ENCODE data around the gene SUGT1. TPM values are rescaled to one million over a fixed set of nuclear protein-coding genes. Genes with fewer than 3 reads are reported as not detected.

Gene SUGT1
- total and polyA plus RNA-seq, 2 of the 13 experiments (the other 11 are each of a cell fraction or from before 2014, with no cell fraction given), result 23.1 to 71.2 TPM

DNA sequence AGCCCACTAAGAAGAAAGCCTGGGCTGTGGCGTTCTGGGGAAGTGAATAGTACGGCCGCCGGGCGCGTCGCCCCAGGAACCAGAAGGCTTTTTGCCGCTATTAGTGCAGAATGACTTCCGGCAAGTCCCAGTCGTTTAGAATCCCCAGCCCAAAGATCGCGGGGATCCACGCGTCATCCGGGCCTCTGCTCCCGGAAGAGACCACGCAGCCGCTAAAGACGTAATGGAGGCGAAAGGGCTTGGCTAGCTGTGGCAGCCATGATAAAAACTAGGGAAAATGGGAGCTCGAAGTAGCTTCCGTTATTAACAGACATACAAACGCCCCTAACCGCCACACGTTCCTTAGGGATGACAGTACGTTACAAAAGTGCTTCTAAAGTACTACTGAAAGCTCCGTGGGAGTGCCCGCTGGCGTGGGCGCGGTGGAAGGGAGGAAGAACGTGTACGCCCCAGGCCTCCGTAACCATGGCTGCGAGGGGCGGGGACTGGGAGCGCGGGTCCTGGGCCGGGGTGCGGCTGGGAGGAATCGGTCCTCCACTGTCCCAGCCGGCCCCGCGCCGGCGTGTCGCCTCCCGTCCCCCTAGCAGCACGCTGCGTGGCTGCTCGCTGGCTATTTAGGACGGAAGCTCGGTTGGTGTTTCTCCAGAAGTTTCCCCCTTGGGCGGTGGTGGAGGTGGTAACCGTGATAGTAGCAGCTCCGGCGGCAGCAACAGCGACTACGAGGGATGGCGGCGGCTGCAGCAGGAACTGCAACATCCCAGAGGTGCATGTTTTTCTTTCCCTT lies at the start of gene SUGT1 (continued):
- TF ChIP-seq, protein P1, sequence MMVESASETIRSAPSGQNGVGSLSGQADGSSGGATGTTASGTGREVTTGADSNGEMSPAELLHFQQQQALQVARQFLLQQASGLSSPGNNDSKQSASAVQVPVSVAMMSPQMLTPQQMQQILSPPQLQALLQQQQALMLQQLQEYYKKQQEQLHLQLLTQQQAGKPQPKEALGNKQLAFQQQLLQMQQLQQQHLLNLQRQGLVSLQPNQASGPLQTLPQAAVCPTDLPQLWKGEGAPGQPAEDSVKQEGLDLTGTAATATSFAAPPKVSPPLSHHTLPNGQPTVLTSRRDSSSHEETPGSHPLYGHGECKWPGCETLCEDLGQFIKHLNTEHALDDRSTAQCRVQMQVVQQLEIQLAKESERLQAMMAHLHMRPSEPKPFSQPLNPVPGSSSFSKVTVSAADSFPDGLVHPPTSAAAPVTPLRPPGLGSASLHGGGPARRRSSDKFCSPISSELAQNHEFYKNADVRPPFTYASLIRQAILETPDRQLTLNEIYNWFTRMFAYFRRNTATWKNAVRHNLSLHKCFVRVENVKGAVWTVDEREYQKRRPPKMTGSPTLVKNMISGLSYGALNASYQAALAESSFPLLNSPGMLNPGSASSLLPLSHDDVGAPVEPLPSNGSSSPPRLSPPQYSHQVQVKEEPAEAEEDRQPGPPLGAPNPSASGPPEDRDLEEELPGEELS (CRISPR knock-in tag; IDR thresholded peaks at IDR 0.05), result 0 out of 2 replicates have a peak, but pooled peaks have one; percentile 18
- peak; percentile 75 for TF ChIP-seq DR1 (CRISPR knock-in tag; IDR thresholded peaks at IDR 0.05)
- TF ChIP-seq, protein P2, sequence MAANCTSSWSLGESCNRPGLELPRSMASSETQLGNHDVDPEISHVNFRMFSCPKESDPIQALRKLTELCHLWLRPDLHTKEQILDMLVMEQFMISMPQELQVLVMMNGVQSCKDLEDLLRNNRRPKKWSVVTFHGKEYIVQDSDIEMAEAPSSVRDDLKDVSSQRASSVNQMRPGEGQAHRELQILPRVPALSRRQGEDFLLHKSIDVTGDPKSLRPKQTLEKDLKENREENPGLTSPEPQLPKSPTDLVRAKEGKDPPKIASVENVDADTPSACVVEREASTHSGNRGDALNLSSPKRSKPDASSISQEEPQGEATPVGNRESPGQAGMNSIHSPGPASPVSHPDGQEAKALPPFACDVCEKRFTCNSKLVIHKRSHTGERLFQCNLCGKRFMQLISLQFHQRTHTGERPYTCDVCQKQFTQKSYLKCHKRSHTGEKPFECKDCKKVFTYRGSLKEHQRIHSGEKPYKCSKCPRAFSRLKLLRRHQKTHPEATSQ (CRISPR knock-in tag; IDR thresholded peaks at IDR 0.05; ENCODE audit: borderline replicate concordance), result no peak
- TF ChIP-seq ZNF7 (CRISPR knock-in tag; IDR thresholded peaks at IDR 0.05), result 0 out of 2 replicates have a peak, but pooled peaks have one; percentile 10
- peak; percentile 62; the same call in 1 of the 2 replicates for TF ChIP-seq ZNF235 (CRISPR knock-in tag; IDR thresholded peaks at IDR 0.05; ENCODE audit: borderline replicate concordance)
- no peak for TF ChIP-seq ZNF20 (CRISPR knock-in tag; IDR thresholded peaks at IDR 0.05)
- no peak for TF ChIP-seq SUZ12 (IDR thresholded peaks at IDR 0.05; ENCODE audit: low read depth, low read length)
- TF ChIP-seq RFX3 (CRISPR knock-in tag; IDR thresholded peaks at IDR 0.05), result peak; percentile 65
- TF ChIP-seq, protein P3, sequence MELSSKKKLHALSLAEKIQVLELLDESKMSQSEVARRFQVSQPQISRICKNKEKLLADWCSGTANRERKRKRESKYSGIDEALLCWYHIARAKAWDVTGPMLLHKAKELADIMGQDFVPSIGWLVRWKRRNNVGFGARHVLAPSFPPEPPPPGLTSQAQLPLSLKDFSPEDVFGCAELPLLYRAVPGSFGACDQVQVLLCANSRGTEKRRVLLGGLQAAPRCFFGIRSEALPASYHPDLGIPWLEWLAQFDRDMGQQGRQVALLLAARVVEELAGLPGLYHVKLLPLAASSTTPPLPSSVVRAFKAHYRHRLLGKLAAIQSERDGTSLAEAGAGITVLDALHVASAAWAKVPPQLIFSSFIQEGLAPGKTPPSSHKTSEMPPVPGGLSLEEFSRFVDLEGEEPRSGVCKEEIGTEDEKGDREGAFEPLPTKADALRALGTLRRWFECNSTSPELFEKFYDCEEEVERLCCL (CRISPR knock-in tag; IDR thresholded peaks at IDR 0.05; ENCODE audit: borderline replicate concordance), result no peak
- TF ChIP-seq ZNF782 (CRISPR knock-in tag; IDR thresholded peaks at IDR 0.05; ENCODE audit: borderline replicate concordance), result no peak
- no peak for TF ChIP-seq ZNF724P (CRISPR knock-in tag; IDR thresholded peaks at IDR 0.05; ENCODE audit: borderline replicate concordance)
- TF ChIP-seq ZNF382 (CRISPR knock-in tag; IDR thresholded peaks at IDR 0.05; ENCODE audit: borderline replicate concordance), result no peak
- TF ChIP-seq ZFP90 (CRISPR knock-in tag; IDR thresholded peaks at IDR 0.05; ENCODE audit: borderline replicate concordance), result peak; percentile 13; the same call in 1 of the 2 replicates
- peak; percentile 20; the same call in 1 of the 2 replicates for TF ChIP-seq ZFAT (CRISPR knock-in tag; conservative IDR thresholded peaks at IDR 0.05)
- TF ChIP-seq, protein P4, sequence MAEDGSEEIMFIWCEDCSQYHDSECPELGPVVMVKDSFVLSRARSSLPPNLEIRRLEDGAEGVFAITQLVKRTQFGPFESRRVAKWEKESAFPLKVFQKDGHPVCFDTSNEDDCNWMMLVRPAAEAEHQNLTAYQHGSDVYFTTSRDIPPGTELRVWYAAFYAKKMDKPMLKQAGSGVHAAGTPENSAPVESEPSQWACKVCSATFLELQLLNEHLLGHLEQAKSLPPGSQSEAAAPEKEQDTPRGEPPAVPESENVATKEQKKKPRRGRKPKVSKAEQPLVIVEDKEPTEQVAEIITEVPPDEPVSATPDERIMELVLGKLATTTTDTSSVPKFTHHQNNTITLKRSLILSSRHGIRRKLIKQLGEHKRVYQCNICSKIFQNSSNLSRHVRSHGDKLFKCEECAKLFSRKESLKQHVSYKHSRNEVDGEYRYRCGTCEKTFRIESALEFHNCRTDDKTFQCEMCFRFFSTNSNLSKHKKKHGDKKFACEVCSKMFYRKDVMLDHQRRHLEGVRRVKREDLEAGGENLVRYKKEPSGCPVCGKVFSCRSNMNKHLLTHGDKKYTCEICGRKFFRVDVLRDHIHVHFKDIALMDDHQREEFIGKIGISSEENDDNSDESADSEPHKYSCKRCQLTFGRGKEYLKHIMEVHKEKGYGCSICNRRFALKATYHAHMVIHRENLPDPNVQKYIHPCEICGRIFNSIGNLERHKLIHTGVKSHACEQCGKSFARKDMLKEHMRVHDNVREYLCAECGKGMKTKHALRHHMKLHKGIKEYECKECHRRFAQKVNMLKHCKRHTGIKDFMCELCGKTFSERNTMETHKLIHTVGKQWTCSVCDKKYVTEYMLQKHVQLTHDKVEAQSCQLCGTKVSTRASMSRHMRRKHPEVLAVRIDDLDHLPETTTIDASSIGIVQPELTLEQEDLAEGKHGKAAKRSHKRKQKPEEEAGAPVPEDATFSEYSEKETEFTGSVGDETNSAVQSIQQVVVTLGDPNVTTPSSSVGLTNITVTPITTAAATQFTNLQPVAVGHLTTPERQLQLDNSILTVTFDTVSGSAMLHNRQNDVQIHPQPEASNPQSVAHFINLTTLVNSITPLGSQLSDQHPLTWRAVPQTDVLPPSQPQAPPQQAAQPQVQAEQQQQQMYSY (CRISPR knock-in tag; IDR thresholded peaks at IDR 0.05), result 0 out of 2 replicates have a peak, but pooled peaks have one; percentile 22
- no peak for TF ChIP-seq ZNF230 (CRISPR knock-in tag; IDR thresholded peaks at IDR 0.05)
- TF ChIP-seq, protein P5, sequence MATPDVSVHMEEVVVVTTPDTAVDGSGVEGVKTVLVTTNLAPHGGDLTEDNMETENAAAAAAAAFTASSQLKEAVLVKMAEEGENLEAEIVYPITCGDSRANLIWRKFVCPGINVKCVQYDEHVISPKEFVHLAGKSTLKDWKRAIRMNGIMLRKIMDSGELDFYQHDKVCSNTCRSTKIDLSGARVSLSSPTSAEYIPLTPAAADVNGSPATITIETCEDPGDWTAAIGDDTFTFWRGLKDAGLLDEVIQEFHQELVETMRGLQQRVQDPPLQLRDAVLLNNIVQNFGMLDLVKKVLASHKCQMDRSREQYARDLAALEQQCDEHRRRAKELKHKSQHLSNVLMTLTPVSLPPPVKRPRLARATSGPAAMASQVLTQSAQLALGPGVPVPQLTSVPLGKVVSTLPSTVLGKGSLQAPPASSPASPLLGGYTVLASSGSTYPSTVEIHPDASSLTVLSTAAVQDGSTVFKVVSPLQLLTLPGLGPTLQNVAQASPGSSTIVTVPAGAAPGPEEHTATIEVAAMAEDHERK (CRISPR knock-in tag; IDR thresholded peaks at IDR 0.05; ENCODE audit: low read depth), result peak; percentile 84
